SJSA1 (cell line): ENCODE data around the gene GDA. TPM values are rescaled to one million over a fixed set of nuclear protein-coding genes. Genes with fewer than 3 reads are reported as not detected.

Source experiments
- DNase-seq, 2 experiments: peaks; one replicate each; pipeline ENCODE4 v3.0.0-alpha.2; 2015 to 2020; ENCODE audit warnings: low spot score in 2 of 2, low read depth in 1 of 2
- H3K27ac ChIP-seq: fragments of 250-450 bp; sonication (Bioruptor Pico); 2 replicates; pipeline ENCODE4 v1.5.1; 2020; ENCODE audit warnings: mild to moderate bottlenecking, moderate library complexity
- H3K27me3 ChIP-seq: fragments of 250-450 bp; sonication (Bioruptor Pico); replicated peaks from 2 replicates; pipeline ENCODE4 v1.5.1; 2020; ENCODE audit warnings: mild to moderate bottlenecking, moderate library complexity
- H3K36me3 ChIP-seq: fragments of 250-450 bp; sonication (Bioruptor Pico); 2 replicates; pipeline ENCODE4 v1.5.1; 2020; ENCODE audit warnings: mild to moderate bottlenecking
- H3K4me1 ChIP-seq: fragments of 250-450 bp; sonication (Bioruptor Pico); replicated peaks from 2 replicates; pipeline ENCODE4 v1.6.1; 2021; ENCODE audit warnings: mild to moderate bottlenecking
- H3K4me3 ChIP-seq: fragments of 250-450 bp; sonication (Bioruptor Pico); 2 replicates; pipeline ENCODE4 v1.5.1; 2020; ENCODE audit warnings: mild to moderate bottlenecking
- H3K9me3 ChIP-seq: fragments of 250-450 bp; sonication (Bioruptor Pico); replicated peaks from 2 replicates; pipeline ENCODE4 v1.5.1; 2020; ENCODE audit warnings: mild to moderate bottlenecking
- total RNA-seq: library from RNA; depleted of rRNA; stranded (reverse); fragments of >200 nt; shearing (Covaris generic); gene quantifications from 2 replicates; pipeline ENCODE4 v1.2.3, GENCODE V29; 2014

GDA gene
- total RNA-seq, 1 experiment from 2014 or later = 0.39 TPM

- H3K9me3 ChIP-seq = no peaks in the 10 kb centered on the region
- H3K36me3 ChIP-seq = no peaks in the 10 kb centered on the region
- no peak for DNase-seq
- H3K4me1 ChIP-seq = no peaks in the 10 kb centered on the region
- H3K27me3 ChIP-seq = no peaks in the 10 kb centered on the region
- H3K27ac ChIP-seq = no peak overlapping the region
- no peak overlapping the region for H3K4me3 ChIP-seq
Measured at GRCh38 chr9:72158680-72159079, 9.4 kb downstream of the GDA start.

- no peaks in the 10 kb centered on the region for H3K36me3 ChIP-seq
- no peak for DNase-seq
- H3K4me1 ChIP-seq = peaks cover 6% of the 10 kb centered on the region; the same call in 1 of the 2 replicates
- H3K9me3 ChIP-seq = no peaks in the 10 kb centered on the region
- no peak overlapping the region for H3K27ac ChIP-seq
- H3K4me3 ChIP-seq = no peak overlapping the region
- H3K27me3 ChIP-seq = no peaks in the 10 kb centered on the region
Measured at GRCh38 chr9:72160446-72161123, 11.3 kb downstream of the GDA start.

GRCh38 chr9:72165326-72165725, 16.1 kb downstream of the GDA start:
- H3K4me3 ChIP-seq = no peak overlapping the region
- DNase-seq = peak; percentile 41 to 46
- H3K27me3 ChIP-seq = no peaks in the 10 kb centered on the region
- peaks cover 18% of the 10 kb centered on the region; the same call in 1 of the 2 replicates for H3K4me1 ChIP-seq
- H3K27ac ChIP-seq = peak overlapping the region; percentile 63
- H3K9me3 ChIP-seq = no peaks in the 10 kb centered on the region
- H3K36me3 ChIP-seq = no peaks in the 10 kb centered on the region

DNA sequence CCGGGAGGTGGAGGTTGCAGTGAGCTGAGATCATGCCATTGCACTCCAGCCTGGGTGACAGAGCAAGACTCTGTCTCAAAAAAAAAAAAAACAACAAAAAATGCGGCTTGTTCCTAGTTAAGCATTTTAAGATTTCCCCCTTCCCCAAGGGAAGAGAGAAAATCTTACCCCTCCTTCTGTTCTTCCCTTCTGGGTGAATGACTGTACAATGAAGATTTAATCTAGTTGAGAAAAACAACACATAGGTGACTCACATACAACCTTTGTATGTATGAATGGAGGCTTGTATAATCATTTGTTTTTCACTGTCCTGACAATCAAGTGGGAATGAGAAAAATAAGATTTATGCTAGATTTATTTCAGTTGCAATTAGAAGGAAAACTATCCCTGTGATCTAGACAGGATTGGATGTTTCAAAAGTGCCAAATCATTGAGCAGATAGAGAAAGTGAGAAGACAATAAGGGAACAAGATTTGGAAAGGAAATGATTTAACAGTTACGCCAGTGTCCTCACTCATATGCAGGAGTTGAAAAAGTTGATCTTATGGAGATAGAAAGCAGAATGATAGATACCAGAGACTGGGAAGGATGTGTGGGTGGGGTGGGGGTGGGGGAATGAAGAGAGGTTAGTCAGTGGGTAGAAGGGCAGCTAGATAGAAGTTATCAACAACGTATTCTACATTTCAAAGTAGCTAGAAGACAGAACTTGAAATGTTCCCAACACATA, 16.7 kb downstream of the GDA start:
- H3K27me3 ChIP-seq = no peaks in the 10 kb centered on the region
- H3K27ac ChIP-seq = peak overlapping the region; percentile 63

DNA sequence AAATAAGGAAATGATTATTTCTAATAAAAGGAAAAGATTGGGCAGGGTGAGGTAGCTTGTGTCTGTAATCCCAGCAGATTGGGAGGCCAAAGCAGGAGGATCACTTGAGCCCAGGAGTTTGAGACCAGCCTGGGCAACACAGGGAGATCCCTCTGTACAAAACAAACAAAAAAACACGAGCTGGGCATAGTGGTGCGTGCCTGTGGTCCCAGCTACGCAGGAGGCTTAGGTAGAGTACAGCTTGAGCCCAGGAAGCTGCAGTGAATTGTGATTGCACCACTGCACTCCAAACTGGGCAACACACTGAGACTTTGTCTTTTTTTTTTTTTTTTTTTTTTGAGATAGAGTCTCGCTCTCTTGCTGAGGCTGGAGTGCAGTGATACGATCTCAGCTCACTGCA, 18.8 kb downstream of the GDA start:
- peaks cover 18% of the 10 kb centered on the region; the same call in 1 of the 2 replicates for H3K4me1 ChIP-seq
- H3K27ac ChIP-seq = no peak overlapping the region
- H3K27me3 ChIP-seq = no peaks in the 10 kb centered on the region
- H3K36me3 ChIP-seq = no peaks in the 10 kb centered on the region
- no peak for DNase-seq
- H3K9me3 ChIP-seq = no peaks in the 10 kb centered on the region
- no peak overlapping the region for H3K4me3 ChIP-seq

More for the DNA sequence above, 16.7 kb downstream of the GDA start:
- H3K4me1 ChIP-seq = peaks cover 18% of the 10 kb centered on the region; the same call in 1 of the 2 replicates
- H3K36me3 ChIP-seq = no peaks in the 10 kb centered on the region
- H3K4me3 ChIP-seq = no peak overlapping the region
- no peaks in the 10 kb centered on the region for H3K9me3 ChIP-seq
- DNase-seq = peak in 1 of 2 experiments; percentile 25

DNA sequence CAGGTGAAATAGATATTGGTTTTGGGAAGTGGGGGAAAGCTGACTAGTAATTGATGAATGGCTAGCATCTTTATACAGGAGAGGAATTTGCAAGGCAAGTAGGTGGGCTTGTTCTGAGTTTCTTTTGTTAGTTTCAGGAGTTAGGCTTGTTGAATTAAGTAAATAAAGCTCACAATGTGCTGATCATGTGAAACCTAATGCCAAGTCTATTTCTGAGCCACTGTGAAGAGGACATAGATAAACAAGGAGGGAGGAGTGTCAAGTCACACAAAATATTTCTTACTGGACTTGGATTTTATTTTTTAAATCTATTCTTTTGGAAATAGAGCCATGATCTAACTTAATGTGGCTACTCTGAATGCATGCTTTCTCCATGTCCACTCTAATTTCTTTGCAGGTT, 19.9 kb downstream of the GDA start:
- DNase-seq = no peak
- Histone ChIP-seq H3K4me3 (no peak overlapping the region), H3K36me3 (no peaks in the 10 kb centered on the region), H3K27ac (0 out of 2 replicates have a peak overlapping the region, but pooled peaks have one; percentile 31), H3K9me3 (no peaks in the 10 kb centered on the region), H3K4me1 (peaks cover 18% of the 10 kb centered on the region; the same call in 1 of the 2 replicates), H3K27me3 (no peaks in the 10 kb centered on the region)

DNA sequence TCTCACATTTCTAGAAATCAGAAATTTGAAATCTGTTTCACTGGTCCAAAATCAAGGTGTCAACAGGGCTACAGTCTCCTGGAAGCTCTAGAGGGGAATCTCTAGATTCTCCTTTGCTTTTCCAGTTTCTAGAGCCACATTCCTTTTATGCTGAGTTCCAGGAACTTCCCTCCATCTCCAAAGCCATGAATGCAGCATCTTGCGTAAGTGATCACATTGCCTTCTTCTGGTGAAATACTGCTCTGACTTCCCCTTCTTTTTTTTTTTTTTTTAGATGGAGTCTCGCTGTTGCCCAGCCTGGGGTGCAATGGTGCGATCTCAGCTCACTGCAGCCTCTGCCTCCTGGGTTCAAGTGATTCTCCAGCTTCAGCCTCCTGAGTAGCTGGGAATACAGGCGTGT, 23.8 kb downstream of the GDA start:
- Histone ChIP-seq H3K4me1 (peaks cover 6% of the 10 kb centered on the region; the same call in 1 of the 2 replicates), H3K36me3 (no peaks in the 10 kb centered on the region), H3K27ac (no peak overlapping the region), H3K9me3 (no peaks in the 10 kb centered on the region), H3K27me3 (no peaks in the 10 kb centered on the region), H3K4me3 (no peak overlapping the region)
- no peak for DNase-seq

GRCh38 chr9:72185561-72185960, 36.3 kb downstream of the GDA start:
- Histone ChIP-seq H3K4me1 (no peaks in the 10 kb centered on the region), H3K27me3 (0 out of 2 replicates have a peak, but pooled peaks cover 7% of the 10 kb centered on the region), H3K27ac (no peak overlapping the region), H3K36me3 (no peaks in the 10 kb centered on the region), H3K4me3 (no peak overlapping the region), H3K9me3 (no peaks in the 10 kb centered on the region)
- no peak for DNase-seq

- Histone ChIP-seq H3K4me3 (no peak overlapping the region), H3K36me3 (no peaks in the 10 kb centered on the region), H3K27ac (no peak overlapping the region), H3K27me3 (0 out of 2 replicates have a peak, but pooled peaks cover 7% of the 10 kb centered on the region), H3K9me3 (no peaks in the 10 kb centered on the region), H3K4me1 (no peaks in the 10 kb centered on the region)
- no peak for DNase-seq
Measured at GRCh38 chr9:72187121-72187695, 38.0 kb downstream of the GDA start.

- H3K27me3 ChIP-seq = 0 out of 2 replicates have a peak, but pooled peaks cover 7% of the 10 kb centered on the region
- no peak overlapping the region for H3K27ac ChIP-seq
- no peaks in the 10 kb centered on the region for H3K9me3 ChIP-seq
- H3K4me3 ChIP-seq = no peak overlapping the region
- no peaks in the 10 kb centered on the region for H3K36me3 ChIP-seq
- no peak for DNase-seq
- no peaks in the 10 kb centered on the region for H3K4me1 ChIP-seq
Measured at GRCh38 chr9:72188232-72188631, 39.0 kb downstream of the GDA start.

DNA sequence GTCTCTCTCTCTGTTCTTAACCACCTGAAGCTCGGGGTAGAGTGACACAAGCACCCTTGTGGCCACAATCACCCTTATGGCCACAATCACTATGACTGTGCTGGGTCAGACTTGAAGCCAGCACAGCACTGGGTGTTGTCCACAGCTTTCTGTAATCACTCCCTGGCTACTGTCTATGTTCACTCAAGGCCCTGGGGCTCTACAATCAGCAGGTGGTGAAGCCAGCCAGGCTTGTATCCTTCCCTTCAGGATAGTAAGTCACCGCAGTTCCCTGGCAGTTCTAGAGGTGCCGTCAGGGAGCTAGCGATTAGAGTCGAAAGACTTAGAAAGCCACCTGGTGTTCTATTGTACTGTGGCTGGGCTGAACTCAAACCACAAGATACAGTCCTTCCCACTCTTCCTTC, 44.2 kb downstream of the GDA start:
- Histone ChIP-seq H3K27ac (no peak overlapping the region), H3K36me3 (no peaks in the 10 kb centered on the region), H3K27me3 (no peaks in the 10 kb centered on the region), H3K4me1 (no peaks in the 10 kb centered on the region), H3K9me3 (no peaks in the 10 kb centered on the region), H3K4me3 (no peak overlapping the region)
- DNase-seq = no peak

- Histone ChIP-seq H3K27me3 (no peaks in the 10 kb centered on the region), H3K36me3 (no peaks in the 10 kb centered on the region), H3K27ac (no peak overlapping the region), H3K4me3 (no peak overlapping the region), H3K4me1 (0 out of 2 replicates have a peak, but pooled peaks cover 5% of the 10 kb centered on the region), H3K9me3 (no peaks in the 10 kb centered on the region)
- no peak for DNase-seq
Measured at GRCh38 chr9:72199238-72199637, 50.0 kb downstream of the GDA start.

GRCh38 chr9:72200452-72200851, 51.2 kb downstream of the GDA start:
- no peak overlapping the region for H3K4me3 ChIP-seq
- no peaks in the 10 kb centered on the region for H3K36me3 ChIP-seq

GRCh38 chr9:72202009-72202408, 52.8 kb downstream of the GDA start:
- Histone ChIP-seq H3K27ac (no peak overlapping the region), H3K27me3 (no peaks in the 10 kb centered on the region), H3K4me3 (no peak overlapping the region), H3K4me1 (0 out of 2 replicates have a peak, but pooled peaks cover 5% of the 10 kb centered on the region), H3K9me3 (no peaks in the 10 kb centered on the region), H3K36me3 (no peaks in the 10 kb centered on the region)
- DNase-seq = no peak

More at GRCh38 chr9:72200452-72200851, 51.2 kb downstream of the GDA start:
- no peak for DNase-seq
- no peak overlapping the region for H3K27ac ChIP-seq
- H3K4me1 ChIP-seq = 0 out of 2 replicates have a peak, but pooled peaks cover 5% of the 10 kb centered on the region
- no peaks in the 10 kb centered on the region for H3K27me3 ChIP-seq
- no peaks in the 10 kb centered on the region for H3K9me3 ChIP-seq
